ENCODE results near the gene PTPRM.

PTPRM gene

GRCh38 chr18:7567474-7568425, 634 bp downstream of the PTPRM start:
- no peak for DNase-seq (ENCODE audit: low spot score)

- DNase-seq (ENCODE audit: low spot score), result no peak
These were observed 1.3 kb downstream of the PTPRM start for GRCh38 chr18:7568426-7568825.

- DNase-seq (ENCODE audit: low spot score), result no peak
These were observed 4.5 kb downstream of the PTPRM start for GRCh38 chr18:7571626-7572025.

GRCh38 chr18:7572822-7573221, 5.7 kb downstream of the PTPRM start:
- no peak for DNase-seq (ENCODE audit: low spot score)

GRCh38 chr18:7575465-7576028, 8.4 kb downstream of the PTPRM start:
- no peak for DNase-seq (ENCODE audit: low spot score)

- no peak for DNase-seq (ENCODE audit: low spot score)
These were observed 9.0 kb downstream of the PTPRM start for GRCh38 chr18:7576077-7576476.

GRCh38 chr18:7576685-7577084, 9.6 kb downstream of the PTPRM start:
- DNase-seq (ENCODE audit: low spot score), result no peak

GRCh38 chr18:7577706-7578105, 10.6 kb downstream of the PTPRM start:
- DNase-seq (ENCODE audit: low spot score), result no peak

- DNase-seq (ENCODE audit: low spot score), result no peak
These were observed 12.2 kb downstream of the PTPRM start for GRCh38 chr18:7579176-7579917.

GRCh38 chr18:7579918-7580542, 12.9 kb downstream of the PTPRM start:
- DNase-seq (ENCODE audit: low spot score), result no peak

GRCh38 chr18:7584646-7585275, 17.6 kb downstream of the PTPRM start:
- DNase-seq (ENCODE audit: low spot score), result no peak

- DNase-seq (ENCODE audit: low spot score), result no peak
These were observed 18.2 kb downstream of the PTPRM start for GRCh38 chr18:7585276-7585670.

- DNase-seq (ENCODE audit: low spot score), result no peak
These were observed 19.3 kb downstream of the PTPRM start for GRCh38 chr18:7586379-7586778.

GRCh38 chr18:7590826-7591560, 23.9 kb downstream of the PTPRM start:
- DNase-seq (ENCODE audit: low spot score), result no peak

- DNase-seq (ENCODE audit: low spot score), result peak; percentile 13
These were observed 25.4 kb downstream of the PTPRM start for GRCh38 chr18:7592305-7593071.

- DNase-seq (ENCODE audit: low spot score), result no peak
These were observed 26.2 kb downstream of the PTPRM start for GRCh38 chr18:7593218-7593819.

- DNase-seq (ENCODE audit: low spot score), result no peak
These were observed 29.0 kb downstream of the PTPRM start for GRCh38 chr18:7596147-7596546.

GRCh38 chr18:7597500-7597899, 30.4 kb downstream of the PTPRM start:
- no peak for DNase-seq (ENCODE audit: low spot score)

GRCh38 chr18:7598167-7599047, 31.3 kb downstream of the PTPRM start:
- DNase-seq (ENCODE audit: low spot score), result no peak
